HG02840 (cell line): ENCODE data around the gene TMA7.

ENCODE experiments used
- ATAC-seq: cut with Tn5 transposase; IDR thresholded peaks from one replicate; pipeline ENCODE4 v1.9.1; 2021; ENCODE audit warnings: mild to moderate bottlenecking, moderate library complexity, moderate number of reproducible peaks; ENCODE audit not compliant: unreplicated experiment, low FRiP score

Gene TMA7

DNA sequence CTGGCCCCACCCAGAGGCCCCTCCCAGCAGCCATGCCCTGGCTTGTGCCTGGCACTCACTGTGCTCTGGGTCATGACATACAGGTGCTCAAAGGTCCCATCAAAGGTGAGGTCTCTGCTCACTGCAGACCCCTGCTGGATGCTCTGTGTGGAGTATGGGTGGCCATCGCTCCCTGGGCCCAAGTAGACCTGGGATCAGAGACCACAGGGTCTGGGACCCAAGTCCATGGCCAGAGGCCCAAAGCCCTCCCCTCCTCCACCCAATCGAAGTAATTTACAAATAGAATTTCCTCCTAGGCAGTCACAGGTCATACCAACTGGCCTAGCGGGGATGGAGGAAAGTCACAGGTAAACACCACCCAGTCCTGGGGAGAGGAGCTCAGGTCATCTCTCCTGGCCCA is 17.8 kb upstream of the TMA7 start:
- ATAC-seq = no peak

DNA sequence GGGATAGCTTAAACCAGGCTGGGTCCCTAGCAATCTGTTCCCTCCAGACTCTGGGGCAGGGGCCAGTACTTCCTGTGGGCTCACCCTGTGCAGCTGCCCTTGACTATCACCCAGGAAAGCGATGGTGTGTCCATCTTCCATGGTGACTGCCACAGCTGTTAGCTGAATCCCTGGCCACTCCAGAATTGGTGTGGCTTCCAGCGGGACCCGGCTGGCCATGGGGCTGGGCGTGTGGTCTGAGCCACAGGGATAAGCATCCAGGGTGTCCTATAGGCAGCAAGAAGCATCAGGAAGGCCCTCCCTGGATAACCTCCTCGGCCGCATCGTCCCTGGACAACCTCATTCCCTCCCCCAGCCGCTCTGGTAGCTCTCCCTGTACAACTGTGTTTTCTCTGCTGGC is 17.4 kb upstream of the TMA7 start:
- no peak for ATAC-seq

DNA sequence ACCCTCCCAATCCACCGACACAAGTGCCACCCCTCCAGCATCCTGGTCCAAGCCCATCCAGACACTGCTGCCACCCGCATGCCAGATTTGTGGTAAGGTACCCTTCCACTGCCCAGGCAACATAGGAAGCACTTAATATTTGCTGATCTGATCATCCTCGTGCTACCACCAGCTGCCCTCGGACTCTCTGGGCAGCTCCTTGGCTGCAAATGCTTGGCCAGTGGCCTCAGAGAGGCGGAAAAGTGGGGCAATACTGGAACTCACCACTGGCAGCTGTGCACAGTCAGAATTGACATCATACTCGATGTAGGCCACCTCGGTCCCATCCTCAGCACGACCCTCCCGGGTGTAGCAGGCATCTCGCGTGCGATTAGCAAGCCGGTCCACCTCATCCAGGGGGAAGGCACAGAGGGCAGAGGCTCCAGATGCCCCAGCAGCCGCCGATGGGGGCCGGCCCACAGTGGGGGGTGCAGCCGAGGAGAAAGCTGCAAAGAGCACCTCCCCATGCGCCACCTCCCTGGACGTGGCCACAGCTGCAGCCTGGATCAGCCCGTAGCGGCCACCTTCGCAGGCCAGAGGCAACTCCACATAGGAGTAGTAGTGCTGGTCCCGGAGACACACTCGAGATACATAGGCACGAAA is 16.7 kb upstream of the TMA7 start:
- ATAC-seq = no peak

DNA sequence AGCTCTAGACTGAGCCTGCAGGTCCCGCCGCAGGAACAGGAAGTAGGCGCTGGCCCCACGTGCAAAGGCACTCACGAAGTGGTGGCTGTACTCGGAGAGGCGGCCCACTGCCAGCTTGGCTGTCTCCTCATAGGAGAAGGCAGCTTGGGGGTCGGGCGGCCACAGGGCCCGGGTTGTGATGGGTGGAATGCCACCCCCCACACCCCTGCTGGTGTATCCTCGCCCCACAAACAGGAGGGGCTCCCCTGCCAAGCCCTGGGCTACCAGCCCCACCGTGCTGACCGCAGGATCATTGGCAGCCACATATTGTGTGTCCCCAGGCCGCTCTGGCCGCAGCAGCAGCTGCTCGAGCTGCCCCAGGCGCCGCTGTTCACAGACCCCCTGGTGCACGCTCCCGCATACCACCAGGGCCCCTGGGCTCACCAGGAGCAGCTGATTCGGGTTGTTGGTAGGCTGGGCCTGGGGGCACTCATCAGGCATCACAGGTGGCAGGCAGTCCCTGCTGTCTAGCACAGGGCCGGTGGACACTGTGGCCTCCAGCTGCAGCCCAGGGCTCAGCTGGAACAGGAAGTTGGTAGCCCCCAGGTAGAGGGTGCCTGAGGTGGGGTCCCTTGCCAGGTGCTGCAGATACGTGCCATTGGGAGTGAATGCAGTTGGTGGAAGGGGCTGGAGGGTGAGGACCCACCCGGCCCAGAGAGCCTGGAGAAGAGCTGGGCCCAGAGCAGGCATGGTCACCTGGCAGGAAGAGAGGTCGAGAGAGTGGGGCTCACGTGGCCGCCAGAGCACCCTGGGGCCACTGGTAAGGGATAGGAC is 16.0 kb upstream of the TMA7 start:
- no peak for ATAC-seq

DNA sequence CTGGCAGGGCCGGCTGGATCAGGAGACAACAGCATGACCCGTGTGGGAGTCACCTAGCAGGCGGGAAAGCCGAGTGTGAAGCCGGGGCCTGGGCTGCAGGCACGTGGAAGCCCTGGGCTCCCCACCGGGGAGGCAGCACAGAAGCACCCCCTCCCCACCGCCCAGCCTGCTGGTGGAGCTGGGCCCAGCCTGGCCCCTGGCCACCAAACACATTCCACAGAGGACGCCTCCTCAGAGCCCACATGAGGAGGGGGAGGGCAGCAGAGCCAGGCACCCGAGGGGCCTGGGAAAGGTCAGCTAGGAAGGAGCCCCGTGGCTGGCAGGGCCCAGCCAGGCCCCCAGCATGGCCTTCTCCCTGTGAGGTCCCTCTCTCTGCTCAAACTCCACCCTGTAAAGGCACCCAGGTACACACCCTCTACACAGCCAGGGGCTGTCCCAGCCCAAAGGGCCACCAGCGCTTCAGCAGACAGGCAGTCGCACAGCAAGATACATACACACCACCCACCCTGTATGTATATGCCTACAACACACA is 14.7 kb upstream of the TMA7 start:
- no peak for ATAC-seq

DNA sequence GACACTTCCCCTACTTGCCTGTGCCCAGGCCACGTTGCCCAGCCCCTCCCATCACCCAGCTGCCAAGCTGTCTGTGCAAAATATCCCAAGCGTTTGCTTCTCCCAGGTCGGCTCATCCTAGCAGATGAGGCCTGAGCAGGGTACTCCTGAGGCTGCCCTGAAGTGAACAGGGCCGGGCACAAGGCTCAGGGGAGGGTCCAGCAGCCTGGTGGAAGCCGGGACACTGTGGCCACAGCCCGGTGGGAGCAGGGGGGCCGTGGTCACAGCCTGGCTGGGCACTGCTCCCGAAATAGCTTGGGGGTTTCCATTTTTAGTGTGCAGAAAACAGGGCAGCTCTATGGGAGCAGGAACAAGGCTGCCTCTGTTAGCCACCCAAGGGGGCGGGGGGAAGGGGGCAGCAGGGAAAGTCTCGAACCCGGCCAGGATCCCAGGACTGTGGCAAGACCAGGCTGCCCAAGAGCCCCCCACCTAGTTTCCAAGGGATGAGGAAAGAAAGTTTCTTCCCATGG is 13.6 kb upstream of the TMA7 start:
- no peak for ATAC-seq

DNA sequence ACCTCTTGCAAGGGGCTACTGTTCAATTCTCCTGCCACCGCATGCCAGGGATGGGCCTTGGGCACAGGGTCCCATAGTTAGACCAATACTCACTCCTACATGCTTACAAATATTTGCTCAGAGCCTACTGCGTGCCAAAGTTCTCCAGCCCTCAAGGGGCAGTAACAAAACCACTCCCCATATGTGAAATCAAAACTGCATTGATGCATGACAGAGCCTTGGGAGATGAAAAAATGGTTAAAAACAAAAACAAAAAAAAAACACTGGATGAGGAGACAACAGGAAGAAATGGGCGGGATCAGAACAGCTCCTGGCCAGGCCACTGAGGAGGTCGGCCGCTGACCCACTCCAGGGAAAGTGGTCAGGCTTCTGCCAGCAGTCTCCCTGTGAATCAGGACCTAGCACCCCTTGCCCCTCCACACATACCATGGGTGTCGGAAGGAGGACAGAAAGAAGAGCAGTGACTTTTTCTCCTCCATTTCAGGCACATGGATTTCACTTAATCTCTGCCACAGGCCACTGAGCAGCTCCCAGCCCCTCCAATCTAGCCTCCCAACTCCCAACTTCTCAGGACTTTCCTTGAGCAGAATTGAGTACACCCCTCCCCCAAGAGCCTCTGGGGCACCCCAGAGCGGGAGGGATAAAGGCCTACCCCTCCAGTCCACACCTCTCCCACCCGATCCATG is 13.0 kb upstream of the TMA7 start:
- ATAC-seq = no peak

DNA sequence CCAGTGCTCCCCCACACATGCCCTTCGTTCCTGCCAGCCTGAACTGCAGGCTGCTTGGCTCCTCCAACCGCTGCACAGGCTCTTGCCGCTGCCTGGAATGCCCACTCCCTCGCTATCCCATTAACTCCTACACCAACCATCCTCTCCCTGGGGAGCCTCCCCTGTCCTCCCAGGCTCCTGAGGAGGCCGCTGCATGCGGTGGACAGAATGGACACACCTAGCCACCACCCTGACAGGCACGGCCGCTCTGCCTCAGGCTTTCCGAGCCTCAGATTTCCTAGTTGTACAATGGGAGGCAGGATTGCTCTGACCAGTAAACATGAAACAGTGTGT is 12.5 kb upstream of the TMA7 start:
- ATAC-seq = no peak

DNA sequence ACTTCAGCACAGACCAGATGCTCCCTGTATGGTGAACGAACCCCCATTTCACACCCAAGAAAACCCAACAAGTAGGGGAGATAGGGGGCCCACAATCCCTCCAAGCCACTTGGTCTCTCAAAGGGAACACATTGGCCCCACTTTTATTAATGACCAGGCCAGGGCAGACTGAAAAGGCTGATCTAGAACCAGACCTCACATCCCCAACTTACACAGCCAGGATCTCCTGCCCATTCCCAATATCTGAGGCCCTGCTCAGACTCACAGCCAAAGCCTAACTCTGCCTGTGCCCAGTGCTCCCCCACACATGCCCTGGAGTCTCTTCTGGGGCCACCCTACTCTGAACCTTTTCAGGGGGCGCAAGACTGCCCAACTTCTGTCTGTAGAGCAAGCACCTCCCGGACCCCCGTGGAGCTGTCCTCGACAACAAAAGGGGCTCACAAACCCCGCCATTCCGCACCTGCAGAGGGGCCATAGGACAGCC is 11.9 kb upstream of the TMA7 start:
- no peak for ATAC-seq

DNA sequence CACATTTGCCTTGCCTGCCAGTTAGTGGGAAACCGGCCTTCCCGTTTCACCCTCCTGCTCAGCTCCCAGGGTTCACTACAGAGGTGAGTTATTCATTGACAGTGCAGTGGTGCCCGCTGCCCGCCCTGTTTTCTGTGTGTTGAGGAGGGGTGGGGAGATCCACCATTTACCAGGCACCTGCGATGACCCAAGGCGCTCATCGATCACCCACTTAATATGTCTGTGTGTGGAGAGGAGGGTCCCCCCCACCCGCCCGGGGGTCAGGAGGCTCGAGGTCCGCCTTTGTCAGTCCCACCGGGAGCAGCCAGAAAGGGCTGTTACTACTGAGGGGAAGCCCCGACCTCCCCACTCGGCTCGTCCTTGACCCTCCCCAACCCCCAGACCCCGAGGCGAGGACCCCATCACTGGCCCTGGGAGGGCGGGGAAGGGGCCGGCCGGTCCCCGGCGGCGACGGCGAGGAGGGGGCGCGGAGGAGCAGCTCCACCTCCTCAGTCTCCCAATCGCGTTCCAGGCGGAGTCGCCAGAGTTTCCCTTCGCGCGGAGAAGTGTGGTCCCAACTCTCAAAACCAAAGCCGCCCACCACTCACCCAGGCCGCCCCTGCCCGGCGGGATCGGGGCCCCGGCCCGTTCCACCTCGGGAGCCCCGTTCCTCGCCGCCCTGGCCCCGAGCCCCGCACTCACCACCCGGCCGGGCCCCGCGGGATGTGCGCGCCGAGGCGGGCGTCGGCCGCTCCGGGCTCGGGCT is 11.3 kb upstream of the TMA7 start:
- ATAC-seq = no peak

DNA sequence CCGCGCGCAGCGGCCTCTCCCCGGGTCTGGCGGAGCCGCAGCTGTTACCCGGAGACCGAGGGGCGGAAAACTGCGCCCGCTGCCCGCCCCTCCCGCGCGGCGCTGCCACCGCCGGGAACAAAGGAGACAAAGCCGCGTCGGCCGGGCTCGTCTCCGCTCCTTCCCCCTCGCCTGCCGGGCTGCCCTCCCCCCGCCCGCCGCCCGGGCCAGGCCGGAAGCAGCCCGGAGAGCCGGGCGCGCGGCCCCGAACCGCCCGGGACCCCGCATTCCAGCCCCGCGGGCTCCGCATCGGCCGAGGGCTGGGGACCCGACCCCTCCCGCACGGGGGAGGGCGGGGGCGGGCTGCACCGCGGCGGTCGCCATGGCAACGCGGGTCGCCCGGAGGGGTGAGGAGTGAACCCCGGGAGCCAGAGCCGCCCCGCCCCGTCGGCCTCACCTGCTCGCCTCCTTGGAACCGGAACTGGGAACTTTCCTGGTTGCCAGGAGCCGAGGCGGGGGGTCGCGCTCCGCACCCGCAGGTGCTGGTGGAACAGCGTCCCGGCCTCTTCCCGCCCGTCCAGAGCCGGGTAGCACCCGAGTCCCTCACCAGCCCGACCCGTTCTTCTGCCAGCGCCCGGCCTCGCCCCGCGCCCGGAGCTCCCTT is 10.6 kb upstream of the TMA7 start:
- ATAC-seq = no peak

DNA sequence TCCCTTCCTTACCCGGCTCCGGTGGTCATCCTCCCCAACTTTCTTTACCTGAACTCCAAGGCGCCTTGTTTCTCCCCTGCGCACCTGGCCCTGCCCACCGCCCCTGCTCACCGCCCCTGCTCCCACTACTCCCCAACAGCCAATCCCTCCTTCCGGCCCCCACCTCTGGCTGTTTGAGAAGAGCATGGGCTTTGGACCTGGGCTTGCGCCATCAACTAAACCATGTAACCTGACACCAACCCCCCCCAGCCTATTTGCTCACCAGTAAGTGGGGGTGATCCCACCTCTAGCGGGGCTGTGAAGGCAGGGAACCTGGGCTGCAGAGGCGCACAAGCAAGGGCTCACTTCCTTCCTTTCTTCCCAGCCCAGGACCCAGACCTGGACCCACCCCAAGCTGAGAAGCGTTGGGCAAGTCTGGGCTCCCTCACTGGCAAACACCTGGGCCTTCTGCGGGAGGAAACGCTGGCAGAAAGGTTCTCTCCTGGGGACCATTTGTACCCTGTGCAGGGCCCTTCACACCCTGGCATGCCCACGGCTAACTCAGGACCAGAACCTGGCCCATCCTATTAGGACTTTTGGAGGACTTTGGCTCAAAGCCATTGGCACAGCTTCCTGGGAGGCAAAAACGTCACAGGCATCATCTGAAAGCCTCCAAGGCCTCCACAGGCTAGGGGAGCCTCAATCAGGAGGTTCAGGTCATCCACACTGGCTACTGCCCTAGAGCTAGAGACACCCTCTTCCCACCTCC is 9.9 kb upstream of the TMA7 start, which contains the start of gene PLXNB1:
TSS of gene PLXNB1 (minus strand) at position 127 of the 748 bp plus-strand sequence. CDS start 5,475 bp downstream, outside the sequence.
- no peak for ATAC-seq

DNA sequence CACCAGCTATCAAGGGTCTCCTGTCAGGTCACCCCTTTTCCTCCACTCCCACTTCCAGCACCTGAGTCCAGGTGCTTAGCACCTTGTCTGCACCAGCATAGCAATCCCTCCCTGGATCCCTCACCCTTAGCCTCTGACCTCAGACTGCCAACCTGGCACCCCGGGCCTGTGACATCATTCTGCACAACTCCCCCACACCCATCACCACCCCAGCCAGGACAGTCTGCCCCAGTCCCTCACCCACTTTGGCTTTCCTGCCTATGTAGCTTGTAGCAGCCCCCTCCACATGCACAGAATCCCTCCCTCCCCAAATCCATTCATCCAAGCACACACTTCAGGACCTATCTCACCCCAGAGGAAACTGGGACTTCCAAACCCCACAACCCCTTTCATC is 9.4 kb upstream of the TMA7 start:
- no peak for ATAC-seq

DNA sequence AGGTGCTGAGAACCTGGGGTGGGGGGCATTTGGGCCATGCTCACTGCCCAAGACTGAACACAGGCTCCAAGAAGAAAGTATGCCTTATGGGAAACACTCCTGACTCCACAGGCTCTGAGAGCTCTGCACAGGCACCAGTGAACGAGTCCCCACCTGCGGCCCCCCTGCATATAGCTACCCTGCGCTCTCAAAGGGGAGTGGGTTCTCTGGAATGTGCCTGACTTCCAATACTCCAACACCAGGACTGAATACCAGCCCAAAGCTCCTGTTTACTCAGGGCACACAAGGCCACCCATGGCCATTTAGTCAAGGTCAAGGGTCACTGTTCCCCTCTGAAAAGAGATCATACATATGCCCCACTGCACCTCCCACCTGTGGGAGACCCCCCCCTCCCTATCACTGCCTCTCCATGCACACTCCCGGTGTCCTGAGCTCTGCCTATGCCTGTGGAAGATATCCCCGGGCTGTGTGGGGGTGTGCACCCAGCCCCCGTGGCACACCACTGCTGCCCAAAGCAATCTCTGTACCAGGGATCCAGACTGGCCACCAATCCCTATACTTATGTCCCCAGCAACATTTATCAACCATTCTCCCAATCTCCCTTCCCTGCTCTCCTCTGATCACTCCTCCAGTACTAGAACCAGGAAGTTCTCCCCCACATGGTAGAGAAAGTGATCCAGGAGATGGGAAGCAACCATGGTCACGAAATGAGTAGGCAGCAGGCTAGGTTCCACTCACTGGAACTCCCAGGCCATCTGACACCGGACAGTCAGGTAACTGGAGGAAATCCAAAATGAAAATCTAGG is 8.6 kb upstream of the TMA7 start:
- no peak for ATAC-seq

DNA sequence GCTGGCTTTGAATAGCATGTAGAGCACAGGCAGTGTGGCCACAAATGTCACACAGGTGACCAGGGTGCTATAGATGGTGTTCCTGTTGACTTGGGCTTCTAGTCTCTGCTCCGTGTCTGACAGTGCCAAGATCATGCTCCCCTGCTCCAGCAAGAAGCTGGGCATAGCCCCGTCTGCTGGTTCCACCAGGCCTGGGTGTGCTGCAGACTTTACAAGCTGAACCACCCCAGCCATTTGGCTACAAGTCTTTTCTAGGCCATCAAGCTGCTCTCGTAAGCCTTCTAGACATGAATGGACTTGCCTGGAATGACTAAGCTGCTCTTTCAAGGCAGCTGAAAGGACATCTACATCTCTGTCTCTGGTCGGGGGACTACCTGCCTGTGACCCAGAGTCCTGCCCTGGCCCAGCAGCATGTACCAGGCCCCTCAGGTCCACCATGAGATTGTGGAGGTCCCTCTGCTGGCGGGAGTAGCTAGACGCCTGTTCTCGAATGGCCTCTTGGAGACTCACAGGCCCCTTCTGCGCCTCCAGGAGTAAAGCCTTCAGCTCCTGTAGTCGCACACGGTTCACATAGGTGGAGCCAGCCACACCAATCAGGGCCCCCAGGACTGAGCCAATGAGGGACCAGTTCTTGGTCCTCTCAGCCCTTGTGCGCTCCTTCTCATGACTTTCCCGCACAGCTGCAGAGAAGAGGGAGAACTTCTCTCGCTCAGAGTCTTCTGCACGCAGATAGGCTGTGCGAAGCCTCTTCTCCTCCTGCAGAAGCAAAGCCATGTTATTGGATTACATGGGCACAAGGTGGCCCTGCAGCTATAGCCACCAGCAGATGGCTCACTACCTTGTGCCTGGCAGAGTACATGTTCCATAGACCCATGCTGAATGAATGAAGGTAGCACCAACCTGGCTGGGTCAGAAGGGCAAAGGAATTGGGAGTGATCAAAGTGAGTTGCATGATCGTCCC is 7.4 kb upstream of the TMA7 start:
- ATAC-seq = no peak

DNA sequence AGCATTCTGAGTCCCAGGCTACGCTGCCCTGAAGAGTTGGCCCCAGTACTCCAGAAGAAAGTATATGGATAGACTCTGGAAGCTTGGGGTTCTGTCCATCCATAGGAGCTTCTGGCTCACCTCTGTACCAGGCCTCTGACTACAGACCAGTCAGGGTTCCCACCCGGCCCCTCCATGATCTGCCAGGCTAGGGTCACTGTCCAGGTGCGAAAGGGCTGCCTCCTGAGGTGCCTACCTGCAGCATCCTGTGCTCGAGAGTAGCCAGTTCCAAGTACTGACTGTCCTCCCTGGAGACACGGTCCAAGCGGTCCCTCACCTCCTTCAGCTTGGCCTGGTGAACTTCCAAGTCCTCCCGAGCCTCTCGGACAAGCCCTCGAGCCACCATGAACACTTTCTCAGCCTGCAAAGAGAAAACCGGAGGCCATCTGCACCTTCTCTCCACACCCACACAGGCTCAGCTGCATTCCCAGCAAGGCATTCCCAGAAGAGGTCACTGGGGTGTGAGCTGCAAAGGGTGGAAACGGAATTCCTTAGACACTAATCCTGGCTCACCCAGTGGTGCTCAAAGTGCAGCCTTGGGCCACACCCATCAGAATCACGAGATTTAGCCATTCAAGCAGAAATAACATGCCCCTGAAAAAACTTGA is 6.5 kb upstream of the TMA7 start:
- no peak for ATAC-seq
